ENCODE data around the gene NUCB1.

DNA sequence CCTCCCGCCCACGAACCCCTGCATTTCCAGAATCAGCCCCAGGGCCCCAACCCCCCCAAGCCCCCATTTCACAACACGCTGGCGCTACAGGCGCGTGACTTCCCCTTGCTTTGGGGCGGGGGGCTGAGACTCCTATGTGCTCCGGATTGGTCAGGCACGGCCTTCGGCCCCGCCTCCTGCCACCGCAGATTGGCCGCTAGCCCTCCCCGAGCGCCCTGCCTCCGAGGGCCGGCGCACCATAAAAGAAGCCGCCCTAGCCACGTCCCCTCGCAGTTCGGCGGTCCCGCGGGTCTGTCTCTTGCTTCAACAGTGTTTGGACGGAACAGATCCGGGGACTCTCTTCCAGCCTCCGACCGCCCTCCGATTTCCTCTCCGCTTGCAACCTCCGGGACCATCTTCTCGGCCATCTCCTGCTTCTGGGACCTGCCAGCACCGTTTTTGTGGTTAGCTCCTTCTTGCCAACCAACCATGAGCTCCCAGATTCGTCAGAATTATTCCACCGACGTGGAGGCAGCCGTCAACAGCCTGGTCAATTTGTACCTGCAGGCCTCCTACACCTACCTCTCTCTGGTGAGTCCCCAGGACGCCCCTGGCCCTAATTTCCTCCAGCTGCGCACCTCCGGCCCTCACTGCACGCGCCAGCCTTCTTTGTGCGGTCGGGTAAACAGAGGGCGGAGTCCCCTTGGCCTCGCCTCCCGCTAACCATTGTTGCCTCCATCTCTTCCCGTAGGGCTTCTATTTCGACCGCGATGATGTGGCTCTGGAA, 65.1 kb downstream of the NUCB1 start, which contains the start of gene FTL:
- TF ChIP-seq REST (IDR thresholded peaks at IDR 0.05; ENCODE audit: insufficient read depth in 1 of 2, low read depth in 2 of 2, low read length in 1 of 2): peak in 1 of 2 experiments; percentile 32; a peak in 2 of 4 replicates
- peak; percentile 99 for TF ChIP-seq POLR2AphosphoS5 (IDR thresholded peaks at IDR 0.05; ENCODE audit: low read depth, low read length)

All from Panc1 (cell line).